Hematopoietic multipotent progenitor cell treated with erythropoietin and hydrocortisone succinate and interleukin-3 and kit ligand, for 6 days (in vitro differentiated cells): Measurements from ENCODE around the gene RFTN2.
"Not testable (repeated sequence)": the region's sequence is repeated elsewhere in the genome, so short reads cannot be mapped to it uniquely, and the experiment has no call there.

ENCODE experiments used
- DNase-seq: peaks from one replicate; pipeline ENCODE4 v3.0.0-alpha.2; 2015

Gene RFTN2

GRCh38 chr2:197599285-197599965 is 76.0 kb downstream of the RFTN2 start:
- DNase-seq, result peak; percentile 83

GRCh38 chr2:197598450-197598849 is 76.9 kb downstream of the RFTN2 start:
- DNase-seq, result no peak

DNA sequence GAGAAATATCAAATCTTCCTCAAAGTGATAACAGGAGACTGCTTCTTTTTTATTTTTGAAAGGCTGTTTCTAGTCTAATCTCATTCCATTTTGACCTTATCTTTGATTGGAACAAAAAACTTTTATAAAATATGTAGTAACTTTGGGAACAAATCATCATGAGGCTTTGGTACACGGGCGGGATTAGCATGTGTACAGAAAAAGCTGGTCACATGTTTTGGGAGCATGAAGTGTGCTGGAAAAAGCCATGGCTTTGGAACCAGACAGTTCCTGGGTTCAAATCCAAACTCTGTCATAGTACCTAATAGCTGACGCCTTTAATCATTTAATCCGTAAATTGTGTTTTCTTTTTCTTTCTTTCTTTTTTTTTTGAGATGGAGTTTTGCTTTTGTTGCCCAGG is 78.2 kb downstream of the RFTN2 start:
- no peak for DNase-seq

DNA sequence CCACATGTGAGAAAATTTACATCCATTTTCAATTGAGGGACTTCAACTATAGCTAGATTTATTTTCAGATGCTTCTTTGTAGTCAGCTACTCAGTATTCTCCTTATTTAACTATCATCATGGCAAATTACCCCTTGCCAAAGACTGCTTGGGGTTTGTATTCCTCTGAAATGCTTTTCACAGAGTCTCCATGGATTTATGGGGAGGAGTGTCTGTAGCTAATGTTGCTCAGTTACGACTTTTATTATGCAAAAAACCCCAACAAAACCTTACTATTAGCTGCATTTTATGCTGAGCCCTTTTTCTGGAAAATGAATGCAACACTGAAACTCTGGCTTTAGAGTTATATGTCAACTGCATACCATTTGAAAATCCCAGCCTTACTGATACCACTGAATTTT is 78.6 kb downstream of the RFTN2 start:
- no peak for DNase-seq

DNA sequence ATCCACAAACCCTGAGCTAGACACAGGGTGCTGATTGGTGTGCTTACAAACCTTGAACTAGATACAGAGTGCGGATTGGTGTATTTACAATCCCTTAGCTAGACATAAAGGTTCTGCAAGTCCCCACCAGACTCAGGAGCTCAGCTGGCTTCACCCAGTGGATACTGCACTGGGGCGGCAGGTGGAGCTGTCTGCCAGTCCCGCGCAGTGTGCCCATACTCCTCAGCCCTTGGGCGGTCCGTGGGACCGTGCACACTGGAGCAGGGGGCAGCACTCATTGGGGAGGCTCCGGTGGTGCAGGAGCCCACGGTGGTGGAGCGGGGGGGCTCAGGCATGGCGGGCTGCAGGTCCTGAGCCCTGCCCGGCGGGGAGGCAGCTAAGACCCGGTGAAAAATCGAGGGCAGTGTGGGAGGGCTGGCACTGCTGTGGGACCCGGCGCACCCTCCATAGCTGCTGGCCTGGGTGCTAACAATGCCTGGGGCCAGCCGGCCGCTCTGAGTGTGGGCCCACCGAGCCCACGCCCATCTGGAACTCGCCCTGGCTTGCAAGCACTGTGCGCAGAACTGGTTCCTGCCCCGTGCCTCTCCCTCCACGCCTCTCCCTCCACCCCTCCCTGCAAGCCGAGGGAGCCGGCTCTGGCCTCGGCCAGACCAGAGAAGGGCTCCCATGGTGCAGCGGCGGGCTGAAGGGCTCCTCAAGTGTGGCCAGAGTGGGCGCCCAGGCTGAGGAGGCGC is 83.9 kb downstream of the RFTN2 start:
- DNase-seq, result no peak

DNA sequence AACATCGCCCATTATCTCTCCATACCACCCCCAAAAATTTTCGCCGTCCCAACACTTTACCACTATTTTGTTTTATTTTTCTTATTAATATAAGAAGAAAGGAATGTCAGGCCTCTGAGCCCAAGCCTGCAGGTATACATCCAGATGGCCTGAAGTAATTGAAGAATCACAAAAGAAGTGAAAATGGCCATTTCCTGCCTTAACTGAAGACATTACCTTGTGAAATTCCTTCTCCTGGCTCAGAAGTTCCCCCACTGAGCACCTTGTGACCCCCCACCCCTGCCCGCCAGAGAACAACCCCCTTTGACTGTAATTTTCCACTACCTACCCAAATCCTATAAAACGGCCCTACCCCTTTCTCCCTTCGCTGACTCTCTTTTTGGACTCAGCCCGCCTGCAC is 88.1 kb downstream of the RFTN2 start:
- DNase-seq, result not testable (repeated sequence)

DNA sequence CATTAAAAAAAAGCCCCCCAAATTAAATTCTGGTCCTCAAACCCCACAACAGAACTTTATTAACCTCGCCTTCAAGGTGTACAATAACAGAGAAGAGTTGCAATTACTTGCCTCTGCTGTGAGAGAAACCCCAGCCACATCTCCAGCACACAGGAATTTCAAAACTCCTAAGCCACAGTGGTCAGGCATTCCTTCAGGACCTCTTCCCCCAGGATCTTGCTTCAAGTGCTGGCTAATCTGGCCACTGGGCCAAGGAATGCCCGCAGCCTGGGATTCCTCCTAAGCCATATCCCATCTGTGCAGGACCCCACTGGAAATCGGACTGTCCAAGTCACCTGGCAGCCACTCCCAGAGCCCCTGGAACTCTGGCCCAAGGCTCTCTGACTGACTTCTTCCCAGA is 95.2 kb downstream of the RFTN2 start:
- DNase-seq, result not testable (repeated sequence)

DNA sequence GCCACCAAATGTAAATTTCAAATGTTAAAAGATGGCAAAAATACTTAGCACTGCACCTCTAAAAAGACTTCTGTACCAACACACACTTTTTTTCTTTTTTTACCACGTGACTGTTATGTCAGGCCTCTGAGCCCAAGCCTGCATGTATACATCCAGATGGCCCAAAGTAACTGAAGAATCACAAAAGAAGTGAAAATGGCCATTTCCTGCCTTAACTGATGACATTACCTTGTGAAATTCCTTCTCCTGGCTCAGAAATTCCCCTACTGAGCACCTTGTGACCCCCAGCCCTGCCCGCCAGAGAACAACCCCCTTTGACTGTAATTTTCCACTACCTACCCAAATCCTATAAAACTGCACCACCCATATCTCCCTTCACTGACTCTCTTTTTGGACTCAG is 97.1 kb downstream of the RFTN2 start:
- DNase-seq, result not testable (repeated sequence)

- no peak for DNase-seq
Observed at GRCh38 chr2:197577446-197577845, 97.9 kb downstream of the RFTN2 start.

DNA sequence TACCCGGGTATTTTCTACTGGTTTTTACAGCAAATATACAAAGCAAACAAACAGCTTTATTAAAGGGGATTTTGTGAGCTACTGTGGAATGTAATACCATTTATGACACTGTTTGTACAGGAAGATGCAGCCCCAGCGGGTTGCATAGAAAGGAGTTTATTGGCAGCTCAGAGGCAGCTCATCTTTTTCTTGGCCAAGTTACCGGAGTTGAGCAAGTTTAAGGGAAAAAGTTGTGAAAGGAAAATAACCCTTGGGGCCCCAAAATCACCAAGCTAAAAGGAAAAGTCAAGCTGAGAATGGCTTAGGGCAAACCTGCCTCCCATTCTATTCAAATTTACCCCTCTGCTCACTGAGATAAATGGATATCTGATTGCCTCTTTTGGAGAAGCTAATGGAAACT is 98.8 kb downstream of the RFTN2 start:
- DNase-seq, result no peak

- DNase-seq, result no peak
Observed at GRCh38 chr2:197575987-197576386, 99.4 kb downstream of the RFTN2 start.

DNA sequence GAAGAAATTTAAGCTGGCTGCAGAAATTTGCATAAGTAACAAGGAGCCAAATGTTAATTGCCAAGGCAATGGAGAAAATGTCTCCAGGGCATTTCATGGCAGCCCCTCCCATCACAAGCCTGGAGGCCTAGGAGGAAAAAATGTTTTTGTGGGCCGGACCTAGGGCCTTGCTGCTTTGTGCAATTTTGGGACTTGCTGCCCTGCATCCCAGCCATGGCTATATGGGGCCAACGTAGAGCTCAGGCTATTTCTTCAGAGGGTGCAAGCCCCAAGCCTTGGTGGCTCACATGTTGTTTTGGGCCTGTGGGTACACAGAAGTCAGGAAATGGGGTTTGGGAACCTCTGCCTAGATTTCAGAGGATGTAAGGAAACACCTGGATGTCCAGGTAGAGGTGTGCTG is 101.8 kb downstream of the RFTN2 start:
- no peak for DNase-seq

DNA sequence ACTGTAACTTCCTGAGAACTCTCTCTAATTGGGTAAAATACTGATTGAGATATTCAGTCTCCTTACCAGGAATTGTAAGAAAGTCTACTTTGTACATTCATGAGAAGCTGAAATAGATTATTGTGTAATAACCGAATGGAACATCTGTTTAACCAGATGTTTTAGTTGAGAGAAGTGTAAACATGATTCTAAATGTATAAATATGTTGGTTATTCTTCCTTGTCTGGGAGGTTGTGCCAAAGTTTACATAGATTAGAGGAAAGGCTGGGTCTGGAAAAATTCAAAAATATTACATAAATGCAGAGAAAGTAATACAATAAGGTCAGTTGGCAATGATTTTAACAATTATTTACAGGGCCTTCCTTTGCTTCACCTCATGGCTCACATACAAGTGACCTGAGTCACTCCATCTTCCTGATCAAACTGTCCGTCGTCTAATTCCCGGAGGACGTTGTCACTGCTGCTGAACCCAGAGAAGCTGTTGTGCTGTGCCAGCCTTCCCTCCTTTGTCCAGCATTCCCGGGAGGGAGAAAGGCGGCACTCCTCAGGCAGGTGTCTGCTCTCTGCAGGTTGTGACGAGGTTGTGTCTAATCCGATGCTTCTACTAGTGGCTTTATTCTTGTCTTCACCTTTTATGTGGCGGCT is 103.6 kb downstream of the RFTN2 start:
- DNase-seq, result no peak

- no peak for DNase-seq
Observed at GRCh38 chr2:197560146-197560665, 115.2 kb downstream of the RFTN2 start.

DNA sequence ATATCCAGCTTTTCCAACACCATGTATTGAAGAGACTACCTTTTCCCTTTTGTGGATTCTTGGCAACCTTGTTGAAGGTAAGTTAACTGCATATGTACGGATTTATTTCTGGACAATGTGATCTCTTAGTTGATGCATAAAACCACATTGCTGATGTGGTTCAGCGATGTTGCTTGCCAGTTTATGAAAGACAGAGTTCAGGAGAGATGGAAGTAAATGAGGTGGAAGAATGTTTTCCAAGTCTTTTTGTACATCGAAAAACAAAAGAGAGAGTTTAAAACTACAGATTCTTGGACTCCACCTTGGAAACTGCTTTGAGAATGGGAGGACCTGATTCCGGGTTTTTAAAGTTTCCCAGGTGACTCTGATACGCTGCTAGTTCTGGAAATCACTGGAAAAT is 115.7 kb downstream of the RFTN2 start:
- no peak for DNase-seq

DNA sequence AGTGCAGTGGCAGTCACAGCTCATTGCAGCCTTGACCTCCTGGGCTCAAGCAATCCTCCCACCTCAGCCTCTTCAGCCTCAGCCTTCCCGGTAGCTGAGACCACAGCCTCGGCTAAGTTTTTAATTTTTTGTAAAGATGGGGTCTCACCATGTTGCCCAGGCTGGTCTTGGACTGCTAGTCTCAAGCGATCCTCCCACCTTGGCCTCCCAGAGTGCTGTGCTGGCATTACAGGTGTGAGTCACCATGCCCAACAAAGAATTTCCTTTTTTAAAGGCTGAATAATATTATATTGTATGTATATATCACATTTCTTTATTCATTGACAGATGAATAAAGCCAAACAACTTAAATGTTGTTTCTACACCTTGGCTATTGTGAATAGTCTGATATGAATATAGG is 117.0 kb downstream of the RFTN2 start:
- DNase-seq, result no peak

- no peak for DNase-seq
Observed at GRCh38 chr2:197556456-197556855, 118.9 kb downstream of the RFTN2 start.

GRCh38 chr2:197555467-197555866 is 119.9 kb downstream of the RFTN2 start:
- DNase-seq, result no peak

DNA sequence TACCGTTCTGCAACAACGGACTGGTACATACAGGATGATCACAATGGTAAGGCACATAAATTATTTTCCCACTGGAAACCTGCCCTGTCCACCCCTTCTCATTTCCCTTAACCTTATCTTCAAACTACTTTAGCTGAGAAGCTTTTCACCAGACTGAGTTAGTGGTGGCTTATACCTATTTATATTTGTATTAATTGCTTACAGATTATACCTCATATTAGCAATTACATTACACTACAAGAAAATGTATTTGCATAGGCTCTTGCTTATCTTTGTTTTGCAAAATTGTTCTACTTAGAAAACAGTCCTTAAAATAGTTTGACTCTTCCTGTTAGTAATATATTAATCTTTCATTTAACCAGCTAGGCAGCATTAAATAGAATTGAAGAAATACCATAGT is 124.1 kb downstream of the RFTN2 start:
- DNase-seq, result not testable (repeated sequence)

GRCh38 chr2:197548582-197548981 is 126.8 kb downstream of the RFTN2 start:
- DNase-seq, result no peak

GRCh38 chr2:197547163-197547900 is 128.1 kb downstream of the RFTN2 start:
- DNase-seq, result no peak

- peak; percentile 72 for DNase-seq
Observed at GRCh38 chr2:197543206-197543605, 132.2 kb downstream of the RFTN2 start.

DNA sequence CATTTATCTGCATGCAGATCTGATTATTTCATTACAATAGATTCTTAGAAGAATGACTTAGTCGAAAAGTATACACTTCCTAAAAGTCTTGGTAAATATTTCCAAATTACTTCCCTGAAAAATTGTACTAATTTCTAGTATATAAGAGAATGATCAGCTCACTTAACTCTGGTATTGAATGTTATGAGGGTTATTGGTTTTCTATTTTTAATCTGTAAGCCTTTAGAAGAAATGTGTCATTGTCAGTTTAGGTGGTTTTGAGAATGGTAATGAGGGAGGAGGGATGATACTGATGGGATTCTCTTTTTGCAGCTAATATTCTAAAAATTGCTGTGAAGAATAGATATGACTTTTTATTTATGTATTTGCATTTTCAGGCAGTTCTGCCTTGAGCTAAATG is 135.7 kb downstream of the RFTN2 start:
- DNase-seq, result no peak
